Fibroblast of skin of abdomen (primary cell): Measurements from ENCODE around the gene ATF7IP.

ENCODE experiments used
- DNase-seq: peaks from one replicate; pipeline ENCODE4 v3.0.0-alpha.2; 2013

The ATF7IP gene

DNA sequence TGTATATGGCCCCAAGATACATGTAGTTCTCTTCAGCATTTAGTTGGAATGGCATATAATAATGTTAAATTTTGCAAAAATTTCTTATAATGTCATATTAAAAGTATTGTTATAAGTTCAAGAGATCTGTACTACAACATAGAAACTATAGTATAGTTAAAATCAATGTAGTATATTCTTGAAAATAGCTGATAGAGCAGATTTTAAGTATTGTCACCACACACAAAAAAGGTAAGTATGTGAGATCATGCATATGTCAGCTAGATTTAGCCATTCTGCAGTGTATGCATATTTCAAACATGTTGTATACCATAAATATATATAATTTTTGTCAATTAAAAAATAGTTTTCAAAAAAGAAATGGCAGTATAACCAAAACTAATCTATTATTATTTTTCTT is 115.7 kb downstream of the ATF7IP start:
- DNase-seq = no peak

- no peak for DNase-seq
These were observed 116.9 kb downstream of the ATF7IP start for GRCh38 chr12:14482361-14482760.

- DNase-seq = no peak
These were observed 117.4 kb downstream of the ATF7IP start for GRCh38 chr12:14482886-14483285.

GRCh38 chr12:14495326-14495725 is 129.8 kb downstream of the ATF7IP start:
- no peak for DNase-seq

DNA sequence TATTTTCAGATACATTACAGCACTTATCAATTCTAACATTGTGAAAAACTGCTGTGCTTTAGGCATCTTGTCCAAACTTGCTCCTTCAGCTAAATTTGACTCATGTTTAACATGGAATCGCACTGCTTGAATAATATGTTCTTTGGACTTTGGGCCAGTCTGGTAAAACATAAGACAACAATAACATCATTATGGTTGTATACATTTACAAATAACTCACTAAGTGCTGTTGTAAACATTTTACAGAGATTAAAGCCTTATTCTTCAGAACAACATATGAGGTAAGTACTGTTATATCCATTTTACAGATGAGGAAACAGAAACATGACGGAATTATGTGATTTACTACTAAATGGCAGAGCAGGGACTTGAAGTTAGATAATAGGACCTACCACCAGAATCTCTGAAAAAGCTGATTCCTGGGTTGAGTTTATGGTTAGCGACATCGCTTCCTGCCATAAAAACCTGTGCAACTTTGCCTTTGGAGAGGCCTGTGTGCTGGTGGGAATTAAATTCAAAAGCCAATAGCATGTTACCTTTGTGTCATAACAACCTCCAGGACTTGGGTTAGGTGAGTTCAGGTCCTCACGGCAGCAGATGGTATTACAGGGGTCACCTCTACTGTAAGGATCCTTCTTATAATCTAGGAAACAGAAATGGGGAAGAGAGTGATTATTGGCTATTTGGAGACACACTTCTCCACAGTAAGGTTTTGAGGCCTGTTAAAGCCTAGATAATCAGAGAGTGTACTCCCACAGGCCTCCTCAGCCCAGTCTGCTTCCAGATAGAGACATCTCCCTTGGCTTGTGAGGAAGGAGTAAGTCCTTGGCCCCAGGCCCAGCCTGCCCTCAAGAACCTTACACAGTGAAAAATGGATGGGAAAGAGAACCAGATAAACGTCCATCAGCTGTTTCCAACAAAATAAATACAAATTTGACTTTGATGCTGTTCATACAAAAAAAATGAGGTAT is 140.4 kb downstream of the ATF7IP start:
- no peak for DNase-seq

DNA sequence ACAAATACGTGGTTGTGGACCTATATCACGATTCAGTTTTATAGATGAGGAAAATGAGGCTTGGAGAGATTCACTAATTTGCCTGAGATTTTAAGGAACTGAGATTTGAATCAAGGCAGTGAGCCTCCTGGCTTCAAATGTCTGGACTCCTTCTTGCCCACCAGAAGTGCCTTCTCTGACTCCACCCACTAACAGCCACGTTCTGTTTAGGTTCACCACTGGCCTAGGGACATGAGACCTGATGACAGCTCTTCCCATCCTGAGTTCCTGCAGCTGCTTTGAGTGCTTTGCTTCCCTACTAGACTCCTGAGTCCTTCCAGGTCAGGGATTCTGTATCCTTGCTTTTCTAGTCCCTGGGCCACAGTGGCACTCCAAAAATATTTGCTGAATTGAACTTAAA is 145.1 kb downstream of the ATF7IP start:
- no peak for DNase-seq

DNA sequence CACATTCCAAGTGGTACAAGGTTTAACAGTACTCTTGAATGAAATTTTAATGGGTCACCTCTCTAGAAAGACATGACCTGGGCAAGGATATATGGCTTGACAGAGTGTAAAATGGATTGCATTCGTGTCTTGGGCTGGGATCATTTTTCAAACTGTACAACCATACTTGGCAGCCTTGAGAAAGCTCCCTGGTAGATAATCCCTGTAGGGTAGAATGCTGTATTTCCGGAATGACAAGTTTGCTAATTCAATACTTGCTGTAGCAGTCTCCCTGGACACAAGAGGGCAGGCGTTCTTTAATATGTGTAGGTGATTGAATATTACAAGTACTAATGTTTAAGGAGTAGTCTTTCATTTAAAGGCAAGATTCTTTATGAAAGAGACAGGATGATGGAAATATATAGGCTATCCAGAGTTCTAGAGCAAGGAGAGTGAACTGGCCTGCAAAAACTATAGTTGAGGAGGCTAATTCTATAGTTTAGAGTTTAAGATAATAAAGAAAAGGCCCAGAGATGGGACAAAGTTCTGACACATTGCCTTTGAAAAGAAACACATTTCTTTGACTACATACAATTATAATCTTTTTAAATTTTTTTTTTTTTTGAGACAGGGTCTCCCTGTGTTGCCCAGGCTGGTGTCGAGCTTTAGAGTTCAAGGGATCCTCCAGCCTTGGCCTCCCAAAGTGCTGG is 148.8 kb downstream of the ATF7IP start:
- DNase-seq = peak; percentile 2

DNA sequence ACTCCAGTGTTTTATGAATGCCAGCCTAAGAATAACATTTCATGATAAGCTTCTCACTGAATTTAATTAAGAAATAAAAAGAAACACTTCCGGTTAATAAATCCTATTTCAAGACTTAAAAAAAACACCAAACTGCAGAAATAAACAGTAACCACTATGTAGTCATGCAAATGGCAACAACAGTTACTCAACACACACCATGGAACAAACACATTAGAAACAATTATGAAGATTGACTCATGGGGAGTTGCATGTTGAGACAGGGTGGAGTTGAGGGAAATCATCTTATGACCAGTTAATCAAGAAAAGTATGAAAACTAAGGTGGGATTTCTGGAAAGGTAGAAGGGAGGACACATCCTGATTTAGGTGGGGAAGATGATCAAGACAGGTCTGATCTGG is 149.5 kb downstream of the ATF7IP start:
- DNase-seq = no peak

GRCh38 chr12:14521822-14522221 is 156.3 kb downstream of the ATF7IP start:
- DNase-seq = no peak

DNA sequence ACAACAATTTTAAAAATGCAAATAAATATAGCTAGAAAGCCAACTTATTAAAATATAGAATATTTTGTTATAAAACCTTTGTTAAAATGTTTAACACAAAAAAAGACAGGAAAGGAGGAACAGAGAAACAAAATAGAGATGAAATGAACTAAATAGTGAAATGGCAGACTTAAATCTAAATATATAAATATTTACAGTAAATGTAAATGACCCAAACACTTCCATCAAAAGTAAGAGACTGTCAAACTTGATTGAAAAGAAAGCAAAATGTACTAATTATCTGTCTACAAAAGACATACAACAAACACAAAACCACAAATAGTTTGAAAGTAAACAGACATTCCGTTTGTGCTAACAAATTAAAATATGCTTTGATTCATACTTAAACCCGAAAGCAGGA is 160.5 kb downstream of the ATF7IP start:
- DNase-seq = no peak

DNA sequence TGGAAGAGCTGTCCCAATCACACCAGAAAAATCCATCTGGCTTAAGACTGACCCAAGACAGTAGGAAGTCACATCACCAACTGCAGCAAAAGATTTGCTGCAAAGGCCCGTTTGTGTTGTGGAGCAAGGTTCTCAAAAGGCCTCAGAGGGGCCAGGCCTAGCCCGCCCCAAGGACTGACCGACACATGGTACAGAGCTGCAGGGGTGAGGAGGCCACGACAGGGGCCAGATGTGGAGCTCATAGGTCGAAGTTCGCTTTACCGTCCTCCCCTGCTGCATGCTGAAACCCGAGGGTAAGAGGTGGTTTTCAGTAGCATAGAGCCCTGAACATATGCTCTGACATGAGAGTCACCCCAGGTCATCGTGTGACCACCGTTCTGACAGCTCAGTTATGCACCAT is 166.7 kb downstream of the ATF7IP start:
- DNase-seq = no peak

GRCh38 chr12:14537088-14537487 is 171.6 kb downstream of the ATF7IP start:
- DNase-seq = no peak

- no peak for DNase-seq
These were observed 175.4 kb downstream of the ATF7IP start for GRCh38 chr12:14540801-14541462.

GRCh38 chr12:14545144-14546124 is 180.0 kb downstream of the ATF7IP start:
- DNase-seq = no peak

- no peak for DNase-seq
These were observed 182.1 kb downstream of the ATF7IP start for GRCh38 chr12:14547571-14547970.

GRCh38 chr12:14548609-14549008 is 183.1 kb downstream of the ATF7IP start:
- no peak for DNase-seq
